Thyroid gland (tissue), 4 donors: Measurements from ENCODE around the gene EXPH5.

ENCODE experiments used
- POLR2A ChIP-seq, 2 donors: fragments of 450-650 bp; IDR thresholded peaks; one replicate each; pipeline ENCODE4 v1.6.1; 2017; ENCODE audit warnings: antibody characterized with exemption in 2 of 2, mild to moderate bottlenecking in 2 of 2, moderate library complexity in 1 of 2
- TF ChIP-seq, protein P1 (sequence below), 6 experiments: fragments of 200-600 bp in 3 of 6; fragments of 450-650 bp in 3 of 6; sonication (generic) in 3 of 6; IDR thresholded peaks; one replicate each; pipeline ENCODE4 v1.5.1; 2016 to 2019; ENCODE audit warnings: antibody characterized with exemption in 6 of 6, mild to moderate bottlenecking in 2 of 6, inconsistent platforms in 1 of 6, moderate library complexity in 1 of 6

DNA sequence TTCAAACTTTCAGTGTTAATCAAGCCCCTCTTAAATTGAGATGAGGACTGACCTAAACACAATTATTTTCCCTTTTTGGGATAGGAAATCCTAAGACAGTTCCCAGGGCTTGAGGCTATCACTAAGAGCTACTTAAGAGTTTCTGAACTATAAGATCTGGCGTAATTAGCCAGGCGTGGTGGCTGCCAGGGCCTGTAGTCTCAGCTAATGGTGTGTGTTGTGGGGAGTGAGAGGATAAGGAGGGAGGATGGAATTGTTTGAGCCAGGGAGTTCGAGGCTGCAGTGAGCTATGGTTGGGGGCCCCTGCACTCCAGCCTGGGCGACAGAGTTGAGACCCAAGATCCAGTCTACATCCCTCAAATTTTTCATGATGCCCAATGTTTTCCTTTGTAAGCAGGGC, 23.5 kb upstream of the EXPH5 start:
- TF ChIP-seq POLR2A (IDR thresholded peaks at IDR 0.05), result no peak
- TF ChIP-seq, protein P1, sequence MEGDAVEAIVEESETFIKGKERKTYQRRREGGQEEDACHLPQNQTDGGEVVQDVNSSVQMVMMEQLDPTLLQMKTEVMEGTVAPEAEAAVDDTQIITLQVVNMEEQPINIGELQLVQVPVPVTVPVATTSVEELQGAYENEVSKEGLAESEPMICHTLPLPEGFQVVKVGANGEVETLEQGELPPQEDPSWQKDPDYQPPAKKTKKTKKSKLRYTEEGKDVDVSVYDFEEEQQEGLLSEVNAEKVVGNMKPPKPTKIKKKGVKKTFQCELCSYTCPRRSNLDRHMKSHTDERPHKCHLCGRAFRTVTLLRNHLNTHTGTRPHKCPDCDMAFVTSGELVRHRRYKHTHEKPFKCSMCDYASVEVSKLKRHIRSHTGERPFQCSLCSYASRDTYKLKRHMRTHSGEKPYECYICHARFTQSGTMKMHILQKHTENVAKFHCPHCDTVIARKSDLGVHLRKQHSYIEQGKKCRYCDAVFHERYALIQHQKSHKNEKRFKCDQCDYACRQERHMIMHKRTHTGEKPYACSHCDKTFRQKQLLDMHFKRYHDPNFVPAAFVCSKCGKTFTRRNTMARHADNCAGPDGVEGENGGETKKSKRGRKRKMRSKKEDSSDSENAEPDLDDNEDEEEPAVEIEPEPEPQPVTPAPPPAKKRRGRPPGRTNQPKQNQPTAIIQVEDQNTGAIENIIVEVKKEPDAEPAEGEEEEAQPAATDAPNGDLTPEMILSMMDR (IDR thresholded peaks at IDR 0.05), result no peak
